IMR-90 (cell line): ENCODE data around the gene MCTP1. TPM values are rescaled to one million over a fixed set of nuclear protein-coding genes. Genes with fewer than 3 reads are reported as not detected.

Experiments used
- ATAC-seq: fragments of 200-7000 bp; cut with Tn5 transposase; 2 replicates; pipeline ENCODE4 v1.9.1; 2020; ENCODE audit warnings: low read depth, mild to moderate bottlenecking, moderate library complexity
- BruUV-seq: library from RNA; stranded (reverse); fragments of 400-500 nt; replicated peaks from 2 replicates; lab custom pipeline; 2021; lab: Mats Ljungman, UMichigan
- CTCF ChIA-PET: fragments of 300-600 bp; formaldehyde crosslinking; extraction: SDS; loops from one replicate; lab custom pipeline; 2021; ENCODE audit warnings: antibody characterized with exemption; lab: Yijun Ruan, JAX
- POLR2A ChIA-PET: fragments of 300-600 bp; sonication (Branson Sonifier 250); formaldehyde crosslinking; loops from one replicate; lab custom pipeline; 2022; ENCODE audit warnings: antibody characterized with exemption; ENCODE audit not compliant: unreplicated experiment; lab: Charles Lee
- DNase-seq: peaks from one replicate; pipeline ENCODE4 v3.0.0; 2013
- H2AFZ ChIP-seq: replicated peaks from 2 replicates; pipeline ENCODE3; 2013; ENCODE audit warnings: low read length, mild to moderate bottlenecking; ENCODE audit not compliant: poor library complexity
- H2AK5ac ChIP-seq: 2 replicates; pipeline ENCODE4 v1.6.1; 2013; ENCODE audit warnings: low read depth, low read length, inconsistent platforms
- H2AK9ac ChIP-seq: replicated peaks from 2 replicates; pipeline ENCODE3; 2013; ENCODE audit warnings: mild to moderate bottlenecking, low read depth, low read length, moderate library complexity; ENCODE audit not compliant: poor library complexity
- H2BK120ac ChIP-seq: 2 replicates; pipeline ENCODE4 v1.6.1; 2013; ENCODE audit warnings: low read depth, low read length, inconsistent platforms
- H2BK15ac ChIP-seq: 3 replicates; pipeline ENCODE4 v1.6.1; 2013; ENCODE audit warnings: low read depth, low read length, inconsistent platforms
- H2BK20ac ChIP-seq: 2 replicates; pipeline ENCODE4 v1.6.1; 2013; ENCODE audit warnings: low read depth, mild to moderate bottlenecking, inconsistent platforms, low read length, moderate library complexity
- H2BK5ac ChIP-seq: 2 replicates; pipeline ENCODE4 v1.6.1; 2013; ENCODE audit warnings: mild to moderate bottlenecking, low read depth, low read length, inconsistent platforms; ENCODE audit not compliant: poor library complexity, severe bottlenecking
- H3K14ac ChIP-seq: replicated peaks from 2 replicates; pipeline ENCODE4 v1.6.1; 2013; ENCODE audit warnings: low read depth, low read length, inconsistent platforms
- H3K18ac ChIP-seq: 2 replicates; pipeline ENCODE4 v1.6.1; 2013; ENCODE audit warnings: low read depth, low read length, control low read depth
- H3K23ac ChIP-seq: 2 replicates; pipeline ENCODE4 v1.6.1; 2013; ENCODE audit warnings: low read depth, low read length, inconsistent platforms
- H3K27ac ChIP-seq: 2 replicates; pipeline ENCODE4 v1.5.1; 2013; ENCODE audit warnings: mild to moderate bottlenecking, control low read depth, low read length; ENCODE audit not compliant: insufficient read depth
- H3K27me3 ChIP-seq: 2 replicates; pipeline ENCODE4 v1.6.1; 2013; ENCODE audit warnings: low read length; ENCODE audit not compliant: control insufficient read depth, insufficient read depth
- H3K36me3 ChIP-seq: 2 replicates; pipeline ENCODE4 v1.6.1; 2013; ENCODE audit warnings: low read length, mixed read lengths; ENCODE audit not compliant: control insufficient read depth, insufficient read depth
- H3K4ac ChIP-seq: 2 replicates; pipeline ENCODE4 v1.6.1; 2013; ENCODE audit warnings: low read depth, low read length, inconsistent platforms
- H3K4me1 ChIP-seq: 2 replicates; pipeline ENCODE4 v1.6.1; 2013; ENCODE audit warnings: low read length, mixed read lengths; ENCODE audit not compliant: control insufficient read depth, insufficient read depth
- H3K4me2 ChIP-seq: 2 replicates; pipeline ENCODE4 v1.6.1; 2013; ENCODE audit warnings: low read depth, mild to moderate bottlenecking, control low read depth, low read length, moderate library complexity
- H3K4me3 ChIP-seq: 2 replicates; pipeline ENCODE4 v1.5.1; 2013; ENCODE audit warnings: low read depth, mild to moderate bottlenecking, control low read depth, low read length, moderate library complexity; ENCODE audit not compliant: insufficient read depth
- H3K56ac ChIP-seq: 2 replicates; pipeline ENCODE4 v1.6.1; 2013; ENCODE audit warnings: low read length, inconsistent platforms; ENCODE audit not compliant: insufficient read depth; ENCODE audit errors: extremely low read depth
- H3K79me1 ChIP-seq, 2 experiments: 2 replicates each; pipeline ENCODE4 v1.6.1; 2013; ENCODE audit warnings: low read length in 2 of 2, inconsistent platforms in 1 of 2, low read depth in 1 of 2
- H3K9ac ChIP-seq: 2 replicates; pipeline ENCODE4 v1.6.1; 2013; ENCODE audit warnings: low read depth, low read length, control low read depth
- H3K9me1 ChIP-seq: 2 replicates; pipeline ENCODE4 v1.6.1; 2013; ENCODE audit warnings: low read length, inconsistent platforms; ENCODE audit not compliant: insufficient read depth
- H3K9me3 ChIP-seq: 2 replicates; pipeline ENCODE4 v1.6.1; 2013; ENCODE audit warnings: low read length; ENCODE audit not compliant: control insufficient read depth, insufficient read depth
- H4K20me1 ChIP-seq: 2 replicates; pipeline ENCODE4 v1.6.1; 2013; ENCODE audit warnings: low read length, inconsistent platforms; ENCODE audit not compliant: insufficient read depth
- H4K5ac ChIP-seq: 2 replicates; pipeline ENCODE4 v1.6.1; 2013; ENCODE audit warnings: mild to moderate bottlenecking, low read depth, low read length, control low read depth
- H4K8ac ChIP-seq, 2 experiments: 2 replicates each; pipeline ENCODE4 v1.6.1; 2013; ENCODE audit warnings: low read depth in 2 of 2, low read length in 2 of 2, control low read depth in 1 of 2, inconsistent platforms in 1 of 2
- H4K91ac ChIP-seq: 2 replicates; pipeline ENCODE4 v1.6.1; 2013; ENCODE audit warnings: low read depth, low read length, inconsistent platforms; ENCODE audit not compliant: insufficient read depth
- BHLHE40 ChIP-seq: fragments of 150-350 bp; IDR thresholded peaks from 2 replicates; pipeline ENCODE4 v1.6.1; 2016; ENCODE audit warnings: mild to moderate bottlenecking, low read depth, low read length
- CEBPB ChIP-seq: IDR thresholded peaks from 2 replicates; pipeline ENCODE4 v1.6.1; 2012; ENCODE audit warnings: low read depth, low read length, improper control_type of control experiment
- CTCF ChIP-seq: conservative IDR thresholded peaks from 2 replicates; pipeline ENCODE4 v1.5.1; 2012; ENCODE audit warnings: mild to moderate bottlenecking, low read depth, low read length, improper control_type of control experiment
- ELK1 ChIP-seq: fragments of 150-350 bp; IDR thresholded peaks from 2 replicates; pipeline ENCODE4 v1.6.1; 2016; ENCODE audit warnings: low read depth, mild to moderate bottlenecking, low read length, moderate library complexity, borderline replicate concordance
- FOS ChIP-seq: fragments of 150-350 bp; IDR thresholded peaks from 2 replicates; pipeline ENCODE4 v1.6.1; 2016; ENCODE audit warnings: low read depth, low read length
- MAFK ChIP-seq: IDR thresholded peaks from 2 replicates; pipeline ENCODE4 v1.6.1; 2012; ENCODE audit warnings: low read depth, low read length, improper control_type of control experiment
- MAZ ChIP-seq: IDR thresholded peaks from 2 replicates; pipeline ENCODE4 v1.6.1; 2012; ENCODE audit warnings: low read depth, mild to moderate bottlenecking, low read length, improper control_type of control experiment, moderate library complexity, borderline replicate concordance
- MXI1 ChIP-seq: IDR thresholded peaks from 2 replicates; pipeline ENCODE4 v1.6.1; 2012; ENCODE audit warnings: low read depth, mild to moderate bottlenecking, low read length, moderate library complexity, borderline replicate concordance
- NFE2L2 ChIP-seq: fragments of 150-350 bp; IDR thresholded peaks from 2 replicates; pipeline ENCODE4 v1.6.1; 2016; ENCODE audit warnings: low read depth, mild to moderate bottlenecking, low read length
- POLR2A ChIP-seq: IDR thresholded peaks from 2 replicates; pipeline ENCODE4 v1.6.1; 2012; ENCODE audit warnings: mild to moderate bottlenecking, low read depth, low read length
- RAD21 ChIP-seq: IDR thresholded peaks from 2 replicates; pipeline ENCODE4 v1.6.1; 2012; ENCODE audit warnings: low read length, improper control_type of control experiment
- RCOR1 ChIP-seq: IDR thresholded peaks from 2 replicates; pipeline ENCODE4 v1.6.1; 2012; ENCODE audit warnings: mild to moderate bottlenecking, low read length, improper control_type of control experiment; ENCODE audit not compliant: insufficient replicate concordance
- RFX5 ChIP-seq: IDR thresholded peaks from 2 replicates; pipeline ENCODE4 v1.8.0; 2012; ENCODE audit warnings: low read depth, mild to moderate bottlenecking, low read length, moderate library complexity
- SMC3 ChIP-seq: fragments of 150-350 bp; IDR thresholded peaks from 2 replicates; pipeline ENCODE4 v1.6.1; 2016; ENCODE audit warnings: low read depth, mild to moderate bottlenecking, antibody characterized with exemption, low read length, moderate library complexity
- USF2 ChIP-seq: fragments of 150-350 bp; IDR thresholded peaks from 2 replicates; pipeline ENCODE4 v1.6.1; 2017; ENCODE audit warnings: mild to moderate bottlenecking, antibody characterized with exemption, low read length, low read depth
- dilution Hi-C: fragments of 300-500 bp; cut with HindIII; formaldehyde crosslinking; loops from one replicate; pipeline ENCODE4 v1.14.3; 2018; ENCODE audit warnings: low sequenced_read_pairs; ENCODE audit not compliant: unreplicated experiment
- in situ Hi-C: fragments of 300-500 bp; cut with MboI; formaldehyde crosslinking; loops from 3 replicates; pipeline ENCODE4 v1.14.3; 2019; ENCODE audit warnings: low sequenced_read_pairs, inconsistent platforms, mixed read lengths
- intact Hi-C: fragments of 100-400 bp; cut with micrococcal nuclease; formaldehyde crosslinking; loops from 2 replicates; pipeline ENCODE4 v1.10.0; 2022
- polyA plus RNA-seq, 3 experiments: library from polyadenylated mRNA; depleted of rRNA; stranded (reverse); fragments of >200 nt; gene quantifications; 2 replicates each; pipeline ENCODE4 v1.2.3, GENCODE V29; 2012; ENCODE audit warnings: low replicate concordance in 1 of 3
- total RNA-seq: library from RNA; depleted of rRNA; stranded (reverse); fragments of >200 nt; gene quantifications from 2 replicates; pipeline ENCODE4 v1.2.3, GENCODE V29; 2012

MCTP1 gene
- total and polyA plus RNA-seq, 2 of the 4 experiments (the other 2 are of a cell fraction): 0.21 TPM; not detected in 1

- Histone ChIP-seq H2AK9ac (no peak overlapping the region), H3K36me3 (no peaks in the 10 kb centered on the region), H3K27ac (no peak overlapping the region), H4K8ac (no peak overlapping the region), H2BK120ac (no peak overlapping the region), H3K27me3 (no peaks in the 10 kb centered on the region), H2BK5ac (no peak overlapping the region), H3K56ac (no peak overlapping the region), H2BK15ac (no peak overlapping the region), H3K4me3 (no peak overlapping the region), H3K4me2 (no peak overlapping the region), H3K23ac (no peak overlapping the region), H3K9me1 (no peaks in the 10 kb centered on the region), H4K20me1 (no peaks in the 10 kb centered on the region), H4K91ac (no peak overlapping the region), H2BK20ac (no peak overlapping the region), H3K9ac (no peak overlapping the region), H4K5ac (no peak overlapping the region), H3K9me3 (no peaks in the 10 kb centered on the region), H2AK5ac (no peak overlapping the region), H2AFZ (no peak overlapping the region), H3K18ac (no peak overlapping the region), H3K14ac (no peak overlapping the region), H3K79me1 (no peaks in the 10 kb centered on the region), H3K4me1 (no peaks in the 10 kb centered on the region), H3K4ac (no peak overlapping the region)
- ChIA-PET POLR2A (interaction anchor here (0.5 kb wide), 1 partner anchor 8 kb away, joined by 3 read pairs; no protein-coding TSS in a partner anchor), CTCF (no interaction called here)
- in situ Hi-C loops (no loop called here), dilution Hi-C loops (no loop called here), intact Hi-C loops (no loop called here)
- no TSS peak for BruUV-seq
- DNase-seq (no peak), ATAC-seq (no peak)
- no peak for TF ChIP-seq SMC3
- TF ChIP-seq RCOR1: no peak
- no peak for TF ChIP-seq NFE2L2
- no peak for TF ChIP-seq MAZ
- no peak for TF ChIP-seq CEBPB
- no peak for TF ChIP-seq MXI1
- no peak for TF ChIP-seq RFX5
- no peak for TF ChIP-seq POLR2A
- TF ChIP-seq ELK1: no peak
- TF ChIP-seq FOS: no peak
- no peak for TF ChIP-seq MAFK
- TF ChIP-seq BHLHE40: no peak
- TF ChIP-seq USF2: no peak
- no peak for TF ChIP-seq CTCF
- TF ChIP-seq RAD21: no peak
Observed at GRCh38 chr5:95162231-95162992, 122.5 kb downstream of the MCTP1 start.
